Fibroblast of gingiva (primary cell): ENCODE results near the gene LRMDA.

Experiments
- DNase-seq: peaks from one replicate; pipeline ENCODE4 v3.0.0-alpha.2; 2011; ENCODE audit warnings: low read depth

Gene LRMDA

GRCh38 chr10:76440426-76440825 is 1009.0 kb downstream of the LRMDA start:
- DNase-seq: no peak

DNA sequence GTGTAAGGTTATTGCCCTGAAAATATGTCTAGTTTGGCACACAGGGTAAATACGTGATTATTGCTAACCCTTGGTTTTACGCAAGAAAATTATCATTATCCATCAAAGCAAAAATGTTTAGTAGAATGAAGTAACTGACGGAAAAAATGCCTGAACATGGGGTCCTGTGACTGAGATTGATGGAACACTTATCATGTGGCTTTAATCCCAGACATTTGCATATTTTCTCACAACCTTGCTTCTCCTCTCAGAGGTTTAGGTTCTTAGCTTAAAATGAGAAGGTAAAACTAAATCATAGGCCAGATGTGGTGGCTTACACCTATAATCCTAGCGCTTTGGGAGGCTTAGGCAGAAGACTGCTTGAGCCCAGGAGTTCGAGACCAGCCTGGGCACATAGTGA is 1010.7 kb downstream of the LRMDA start:
- no peak for DNase-seq

DNA sequence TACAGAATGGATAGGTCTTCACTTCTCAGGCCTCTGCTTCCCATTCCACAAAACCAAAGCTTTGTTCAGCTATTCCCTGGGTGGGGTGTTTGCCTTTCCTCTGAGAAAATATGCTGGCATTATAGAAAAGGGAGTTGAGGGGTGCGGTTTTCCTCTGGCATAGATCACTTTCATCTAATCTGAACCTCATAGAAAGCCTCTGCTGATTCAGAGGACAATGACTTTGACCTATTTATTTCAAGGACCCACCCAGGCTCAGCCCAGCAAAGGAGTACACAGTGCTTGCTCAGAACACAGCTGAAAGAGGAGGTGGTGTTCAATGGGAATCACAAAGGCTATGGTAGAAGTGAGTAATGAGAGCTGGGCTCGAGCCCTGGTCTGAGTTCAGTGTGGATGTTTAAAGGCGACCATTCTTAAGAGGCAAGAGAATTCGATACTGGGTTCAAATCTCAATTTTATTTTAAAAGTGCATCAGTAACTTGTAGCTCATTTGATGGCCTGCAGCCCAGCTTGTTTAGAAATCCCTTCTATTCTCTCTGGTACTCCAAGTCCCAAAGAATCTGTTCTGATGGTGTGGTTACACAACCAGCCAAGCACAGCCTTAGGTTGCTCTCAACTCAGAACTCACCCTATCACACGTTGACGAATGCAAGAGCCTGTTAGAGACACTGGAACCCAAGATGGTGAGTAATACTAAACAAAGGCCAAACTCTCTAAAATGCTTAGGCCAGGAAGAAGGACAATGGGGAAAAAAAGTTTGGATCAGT is 1012.8 kb downstream of the LRMDA start:
- peak; percentile 90 for DNase-seq

GRCh38 chr10:76447578-76447977 is 1016.2 kb downstream of the LRMDA start:
- no peak for DNase-seq

GRCh38 chr10:76451911-76452310 is 1020.5 kb downstream of the LRMDA start:
- no peak for DNase-seq

DNA sequence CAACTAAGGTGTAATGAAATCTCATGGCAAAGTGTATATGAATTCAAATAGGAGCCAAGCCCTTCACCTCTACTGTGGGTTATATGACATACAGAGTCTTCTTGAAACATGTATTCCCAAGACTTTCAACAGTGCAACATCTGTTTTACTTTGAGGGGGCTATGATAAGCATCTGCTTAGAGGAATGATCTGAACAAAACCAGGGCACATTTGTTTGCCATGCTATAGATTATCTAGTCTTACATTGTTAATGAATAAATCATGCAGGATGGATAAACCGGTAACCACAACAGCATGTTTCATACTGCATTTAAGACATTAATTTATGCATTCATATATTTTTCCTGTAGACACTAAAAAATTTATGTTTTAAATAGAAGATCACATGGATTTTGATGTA is 1021.9 kb downstream of the LRMDA start:
- no peak for DNase-seq

GRCh38 chr10:76453997-76454396 is 1022.6 kb downstream of the LRMDA start:
- no peak for DNase-seq

DNA sequence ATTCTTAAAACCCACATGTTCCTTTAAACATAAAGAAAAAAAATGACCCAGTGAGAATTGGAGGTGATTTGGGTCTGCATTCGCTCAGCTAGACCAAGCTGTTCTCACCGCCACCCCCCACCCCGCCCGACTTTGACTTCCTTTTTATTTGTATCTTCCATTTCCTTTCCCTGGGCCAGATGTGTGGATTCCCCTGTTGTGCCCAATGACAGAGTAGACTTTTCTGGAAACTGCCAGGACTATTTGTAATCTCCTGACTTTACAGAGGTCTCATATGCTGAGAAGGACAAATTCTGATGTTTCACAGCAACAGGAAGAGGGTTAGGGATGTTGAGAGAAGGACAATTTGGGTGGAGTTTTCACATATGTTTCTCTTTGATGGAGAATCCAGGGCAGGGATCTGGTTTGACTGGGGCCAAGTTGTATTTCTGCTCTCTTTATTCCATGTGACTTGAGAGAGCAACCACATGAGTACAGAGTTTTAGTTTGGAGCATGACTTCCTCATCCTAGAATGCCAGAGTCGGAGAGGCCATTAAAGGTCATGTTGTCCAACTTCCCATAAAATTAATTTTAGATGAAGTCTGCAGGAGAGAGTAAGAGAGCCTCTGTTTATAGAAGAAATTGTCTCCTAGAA is 1023.2 kb downstream of the LRMDA start:
- no peak for DNase-seq

GRCh38 chr10:76456197-76456596 is 1024.8 kb downstream of the LRMDA start:
- peak; percentile 41 for DNase-seq

GRCh38 chr10:76459016-76459730 is 1027.7 kb downstream of the LRMDA start:
- no peak for DNase-seq

GRCh38 chr10:76461024-76461423 is 1029.6 kb downstream of the LRMDA start:
- no peak for DNase-seq

- no peak for DNase-seq
These were observed 1031.7 kb downstream of the LRMDA start for GRCh38 chr10:76463111-76463510.

DNA sequence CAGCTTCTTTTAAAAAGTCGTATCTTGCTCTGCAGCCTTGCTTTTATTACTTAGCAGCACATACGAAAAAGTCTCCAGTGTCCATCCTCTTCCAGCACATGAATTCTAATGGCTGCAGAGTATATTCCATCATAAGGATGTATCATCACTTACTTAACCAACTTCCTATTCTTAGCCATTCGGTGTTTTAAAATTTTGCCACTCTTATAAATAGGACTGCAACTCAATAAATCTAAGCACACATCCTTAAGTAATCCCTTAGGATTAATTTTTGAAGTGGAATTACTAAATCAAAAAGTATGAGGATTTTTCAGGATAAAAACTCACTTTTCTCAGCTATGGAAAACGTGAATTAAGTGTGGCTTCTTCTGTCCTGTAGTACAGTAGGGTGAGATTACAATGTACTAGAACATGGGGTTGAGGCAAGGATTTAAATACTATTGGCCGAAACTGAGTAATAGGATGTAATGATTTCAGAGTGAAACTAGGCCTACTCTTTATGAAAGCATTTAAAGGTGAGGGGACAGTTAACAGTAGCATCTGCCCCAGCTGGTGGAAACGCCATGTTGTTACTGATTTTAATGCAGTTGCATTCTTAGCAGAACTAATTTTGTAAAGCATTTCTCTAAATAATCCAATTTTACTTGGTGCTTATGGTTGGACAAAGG is 1035.5 kb downstream of the LRMDA start:
- no peak for DNase-seq

- DNase-seq: peak; percentile 32
These were observed 1038.3 kb downstream of the LRMDA start for GRCh38 chr10:76469675-76470074.

DNA sequence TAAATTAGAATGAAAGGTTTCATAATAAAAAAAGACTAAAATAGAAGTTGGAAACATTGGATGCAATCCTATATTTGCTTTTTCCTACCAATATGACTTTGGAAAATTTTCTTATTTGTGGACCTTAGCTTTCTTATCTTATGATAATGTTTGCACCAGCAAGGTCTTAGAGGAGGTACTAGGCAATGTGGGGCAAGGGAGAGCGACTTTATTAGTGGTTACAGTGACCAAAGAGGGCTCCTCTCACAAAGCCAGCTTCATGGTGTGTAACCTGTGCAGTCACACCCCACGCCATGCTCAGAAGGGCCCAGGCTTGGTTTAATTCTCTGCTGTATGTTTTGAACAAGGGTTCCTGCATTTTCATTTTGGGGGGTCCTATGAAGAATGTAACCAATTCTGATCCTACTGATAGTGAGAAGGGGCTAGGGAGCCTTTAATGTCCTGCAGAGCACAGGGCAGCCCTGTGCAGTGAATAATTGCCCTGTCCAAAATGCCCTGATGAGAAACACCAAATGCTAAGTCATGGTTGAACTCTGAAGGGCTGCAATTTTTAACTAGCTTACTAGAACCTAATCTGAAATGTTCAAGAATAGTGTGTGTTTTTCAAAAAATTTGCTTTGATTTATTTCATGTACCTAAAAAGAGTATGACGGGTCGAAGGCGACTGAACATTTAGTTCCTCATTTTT is 1047.8 kb downstream of the LRMDA start:
- no peak for DNase-seq

- no peak for DNase-seq
These were observed 1049.8 kb downstream of the LRMDA start for GRCh38 chr10:76481178-76481577.

DNA sequence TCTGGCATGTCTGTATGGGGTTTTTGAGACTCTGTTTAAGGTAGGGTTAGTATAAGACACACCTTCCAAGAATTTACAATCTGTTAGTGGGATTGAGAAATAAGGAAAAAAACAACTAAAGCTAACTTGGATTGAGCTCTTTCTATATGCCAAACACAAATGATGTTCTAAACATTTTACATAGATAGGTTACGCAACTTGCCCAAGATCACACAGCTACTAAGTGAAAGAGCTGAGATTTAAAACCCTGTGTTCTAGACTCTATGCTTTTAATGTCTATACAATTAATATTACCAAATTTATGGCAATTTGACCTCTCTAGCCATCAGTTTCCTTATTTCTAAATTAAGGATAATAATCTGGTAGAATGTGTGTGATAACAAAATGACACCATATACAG is 1056.2 kb downstream of the LRMDA start:
- DNase-seq: no peak

- DNase-seq: no peak
These were observed 1057.2 kb downstream of the LRMDA start for GRCh38 chr10:76488602-76489001.

- DNase-seq: no peak
These were observed 1059.8 kb downstream of the LRMDA start for GRCh38 chr10:76491216-76491615.

- DNase-seq: peak; percentile 75
These were observed 1060.6 kb downstream of the LRMDA start for GRCh38 chr10:76492026-76492425.

DNA sequence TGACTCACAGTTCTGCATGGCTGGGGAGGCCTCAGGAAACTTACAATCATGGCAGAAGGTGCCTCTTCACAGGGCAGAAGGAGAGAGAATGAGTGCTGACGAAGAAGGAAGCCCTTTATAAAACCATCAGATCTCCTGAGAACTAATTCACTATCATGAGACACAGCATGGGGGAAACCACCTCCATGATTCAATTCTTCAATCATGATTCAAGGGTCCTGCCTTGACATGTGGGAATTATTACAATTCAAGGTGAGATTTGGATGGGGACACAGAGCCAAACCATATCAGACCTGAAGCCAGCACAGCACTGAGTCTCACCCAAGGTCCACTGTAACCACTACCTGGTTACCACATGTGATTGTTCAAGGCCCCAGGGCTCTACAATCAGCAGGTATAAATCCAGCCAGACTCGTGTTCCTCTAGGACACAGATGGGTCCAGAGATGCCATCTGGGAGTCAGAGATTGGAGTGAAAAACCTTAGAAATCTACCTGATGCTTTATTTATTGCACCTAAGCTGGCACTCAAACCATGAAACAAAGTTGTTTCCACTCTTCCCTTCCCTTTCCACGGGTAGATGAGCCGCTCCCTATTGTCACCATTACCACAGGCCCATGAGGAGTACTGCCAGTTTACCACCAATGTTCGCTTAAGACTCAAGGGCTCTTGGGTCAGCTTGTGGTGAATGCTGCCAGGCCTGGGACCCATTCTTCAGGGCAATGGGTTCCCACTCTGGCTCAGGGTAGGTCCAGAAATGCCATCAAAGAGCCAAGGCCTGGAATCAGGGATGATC is 1061.5 kb downstream of the LRMDA start:
- DNase-seq: no peak
